ENCODE measurements around the gene MUC5B. TPM values are rescaled to one million over a fixed set of nuclear protein-coding genes. Genes with fewer than 3 reads are reported as not detected.

Gene MUC5B
- polyA plus RNA-seq, 1 donor, result 1.9 TPM

- no peak for DNase-seq
- H3K27me3 ChIP-seq (ENCODE audit: control insufficient read depth, insufficient read depth, low read length), result no peaks in the 10 kb centered on the region
- no peak overlapping the region for H3K27ac ChIP-seq (ENCODE audit: low read length)
- no peaks in the 10 kb centered on the region for H3K9me3 ChIP-seq (ENCODE audit: control insufficient read depth, low read depth, low read length)
- WGBS (ENCODE audit: insufficient coverage, low lambda C conversion rate), result no CpG with 5 or more reads among the region's 33 CpGs
- H3K36me3 ChIP-seq (ENCODE audit: control insufficient read depth, insufficient read depth, low read length), result peaks cover 76% of the 10 kb centered on the region
- no peaks in the 10 kb centered on the region for H3K4me1 ChIP-seq (ENCODE audit: control insufficient read depth, insufficient read depth, low read length)
- no peak overlapping the region for H3K4me3 ChIP-seq (ENCODE audit: low read length)
These were observed 66.5 kb downstream of the MUC5B start for GRCh38 chr11:1289211-1289935.

- Histone ChIP-seq H3K36me3 (ENCODE audit: control insufficient read depth, insufficient read depth, low read length) (peaks cover 72% of the 10 kb centered on the region), H3K9me3 (ENCODE audit: control insufficient read depth, low read depth, low read length) (peaks cover 4% of the 10 kb centered on the region), H3K27me3 (ENCODE audit: control insufficient read depth, insufficient read depth, low read length) (no peaks in the 10 kb centered on the region), H3K4me3 (ENCODE audit: low read length) (no peak overlapping the region), H3K4me1 (ENCODE audit: control insufficient read depth, insufficient read depth, low read length) (no peaks in the 10 kb centered on the region), H3K27ac (ENCODE audit: low read length) (no peak overlapping the region)
- no peak for DNase-seq
- WGBS (ENCODE audit: insufficient coverage, low lambda C conversion rate), result no CpG with 5 or more reads among the region's 43 CpGs
These were observed 67.5 kb downstream of the MUC5B start for GRCh38 chr11:1290052-1291040.

DNA sequence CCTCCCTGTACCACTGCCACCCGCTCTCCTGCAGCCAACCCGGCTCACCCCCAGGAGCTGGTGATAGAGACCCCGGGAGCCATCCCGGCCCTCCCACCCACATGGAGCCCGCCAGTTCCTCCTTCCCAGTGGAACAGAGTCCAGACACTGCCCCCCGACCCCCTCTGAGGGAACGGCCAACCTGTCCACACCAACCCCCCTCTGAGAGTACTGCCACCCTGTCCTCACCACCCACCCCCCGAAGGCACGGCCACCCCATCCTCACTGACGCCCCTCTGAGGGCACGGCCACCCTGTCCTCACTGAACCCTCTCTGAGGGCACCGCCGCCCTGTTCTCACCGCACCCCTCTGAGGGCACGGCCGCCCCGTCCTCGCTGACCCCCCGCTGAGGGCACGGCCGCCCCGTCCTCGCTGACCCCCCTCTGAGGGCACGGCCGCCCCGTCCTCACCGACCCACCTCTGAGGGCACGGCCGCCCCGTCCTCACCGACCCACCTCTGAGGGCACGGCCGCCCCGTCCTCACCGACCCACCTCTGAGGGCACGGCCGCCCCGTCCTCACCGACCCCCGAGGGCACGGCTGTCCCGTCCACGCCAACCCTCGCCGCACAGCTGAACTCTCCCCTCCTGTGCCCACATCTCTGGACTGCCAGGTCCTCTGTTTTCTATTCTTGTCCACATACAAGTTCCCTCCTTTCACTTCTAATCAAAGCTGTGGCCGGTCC lies 68.6 kb downstream of the MUC5B start:
- Histone ChIP-seq H3K27ac (ENCODE audit: low read length) (no peak overlapping the region), H3K9me3 (ENCODE audit: control insufficient read depth, low read depth, low read length) (peaks cover 8% of the 10 kb centered on the region), H3K4me1 (ENCODE audit: control insufficient read depth, insufficient read depth, low read length) (no peaks in the 10 kb centered on the region), H3K27me3 (ENCODE audit: control insufficient read depth, insufficient read depth, low read length) (no peaks in the 10 kb centered on the region), H3K36me3 (ENCODE audit: control insufficient read depth, insufficient read depth, low read length) (peaks cover 68% of the 10 kb centered on the region), H3K4me3 (ENCODE audit: low read length) (no peak overlapping the region)
- no peak for DNase-seq
- 100% methylated on average over 1 of the region's 46 CpGs for WGBS (ENCODE audit: insufficient coverage, low lambda C conversion rate)

GRCh38 chr11:1292018-1292643 lies 69.3 kb downstream of the MUC5B start:
- Histone ChIP-seq H3K9me3 (ENCODE audit: control insufficient read depth, low read depth, low read length) (peaks cover 8% of the 10 kb centered on the region), H3K36me3 (ENCODE audit: control insufficient read depth, insufficient read depth, low read length) (peaks cover 67% of the 10 kb centered on the region), H3K27ac (ENCODE audit: low read length) (no peak overlapping the region), H3K4me1 (ENCODE audit: control insufficient read depth, insufficient read depth, low read length) (peaks cover 3% of the 10 kb centered on the region), H3K4me3 (ENCODE audit: low read length) (no peak overlapping the region), H3K27me3 (ENCODE audit: control insufficient read depth, insufficient read depth, low read length) (no peaks in the 10 kb centered on the region)
- no peak for DNase-seq
- WGBS (ENCODE audit: insufficient coverage, low lambda C conversion rate), result no CpG with 5 or more reads among the region's 10 CpGs

GRCh38 chr11:1292644-1293618 lies 70.1 kb downstream of the MUC5B start:
- Histone ChIP-seq H3K36me3 (ENCODE audit: control insufficient read depth, insufficient read depth, low read length) (peaks cover 72% of the 10 kb centered on the region), H3K4me3 (ENCODE audit: low read length) (no peak overlapping the region), H3K27ac (ENCODE audit: low read length) (no peak overlapping the region), H3K9me3 (ENCODE audit: control insufficient read depth, low read depth, low read length) (peaks cover 8% of the 10 kb centered on the region), H3K27me3 (ENCODE audit: control insufficient read depth, insufficient read depth, low read length) (no peaks in the 10 kb centered on the region), H3K4me1 (ENCODE audit: control insufficient read depth, insufficient read depth, low read length) (peaks cover 11% of the 10 kb centered on the region)
- 97% methylated on average over 6 of the region's 43 CpGs for WGBS (ENCODE audit: insufficient coverage, low lambda C conversion rate)
- no peak for DNase-seq

DNA sequence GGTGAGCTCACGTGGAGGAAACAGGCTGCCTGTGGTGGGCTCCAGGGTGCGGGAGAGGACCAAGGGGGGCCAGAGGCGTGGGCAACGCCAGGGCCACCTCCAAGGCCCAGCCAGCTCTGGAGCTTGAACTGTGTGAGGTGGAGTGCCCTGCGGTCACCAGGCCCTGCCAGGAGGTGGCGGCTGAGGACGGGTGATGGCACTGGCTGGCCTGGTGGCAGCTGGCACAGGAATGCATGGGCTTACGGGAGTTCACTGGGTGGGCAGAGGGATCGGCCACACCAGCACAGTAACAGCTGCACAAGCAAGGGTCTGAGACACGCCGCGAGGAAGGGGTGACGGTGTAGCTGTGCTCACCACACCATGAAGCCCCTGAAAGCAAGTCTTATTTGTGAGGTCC lies 70.8 kb downstream of the MUC5B start:
- no peaks in the 10 kb centered on the region for H3K27me3 ChIP-seq (ENCODE audit: control insufficient read depth, insufficient read depth, low read length)
- peaks cover 18% of the 10 kb centered on the region for H3K4me1 ChIP-seq (ENCODE audit: control insufficient read depth, insufficient read depth, low read length)
- no peak overlapping the region for H3K4me3 ChIP-seq (ENCODE audit: low read length)
- H3K27ac ChIP-seq (ENCODE audit: low read length), result no peak overlapping the region
- DNase-seq, result no peak
- WGBS (ENCODE audit: insufficient coverage, low lambda C conversion rate), result no CpG with 5 or more reads among the region's 13 CpGs
- peaks cover 69% of the 10 kb centered on the region for H3K36me3 ChIP-seq (ENCODE audit: control insufficient read depth, insufficient read depth, low read length)
- H3K9me3 ChIP-seq (ENCODE audit: control insufficient read depth, low read depth, low read length), result peaks cover 8% of the 10 kb centered on the region

- Histone ChIP-seq H3K4me1 (ENCODE audit: control insufficient read depth, insufficient read depth, low read length) (peaks cover 30% of the 10 kb centered on the region), H3K27me3 (ENCODE audit: control insufficient read depth, insufficient read depth, low read length) (no peaks in the 10 kb centered on the region), H3K36me3 (ENCODE audit: control insufficient read depth, insufficient read depth, low read length) (peaks cover 57% of the 10 kb centered on the region), H3K9me3 (ENCODE audit: control insufficient read depth, low read depth, low read length) (peaks cover 11% of the 10 kb centered on the region), H3K27ac (ENCODE audit: low read length) (no peak overlapping the region), H3K4me3 (ENCODE audit: low read length) (no peak overlapping the region)
- WGBS (ENCODE audit: insufficient coverage, low lambda C conversion rate), result 89% methylated on average over 4 of the region's 22 CpGs
- no peak for DNase-seq
These were observed 72.2 kb downstream of the MUC5B start for GRCh38 chr11:1295086-1295485.

DNA sequence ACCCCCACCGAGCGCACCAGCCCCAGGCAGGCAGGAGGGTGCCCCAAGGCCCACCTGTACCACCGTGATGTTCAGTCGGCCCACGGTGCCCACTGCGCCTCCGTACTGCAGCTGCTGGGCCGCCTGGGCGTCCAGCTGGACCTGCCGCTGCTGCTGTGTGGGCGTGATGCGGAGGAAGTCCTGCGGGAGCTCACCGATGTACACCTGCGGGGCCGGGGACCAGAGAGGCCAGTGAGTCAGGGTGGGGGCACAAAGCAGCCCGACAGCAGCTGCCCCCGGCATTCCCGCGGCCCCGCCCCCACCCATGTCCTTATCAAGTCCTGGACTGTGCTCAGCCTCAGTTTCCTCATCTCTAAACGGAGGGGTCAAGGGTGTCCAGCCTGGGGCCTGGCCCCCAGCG lies 72.7 kb downstream of the MUC5B start:
- no CpG with 5 or more reads among the region's 23 CpGs for WGBS (ENCODE audit: insufficient coverage, low lambda C conversion rate)
- no peak for DNase-seq
- no peaks in the 10 kb centered on the region for H3K27me3 ChIP-seq (ENCODE audit: control insufficient read depth, insufficient read depth, low read length)

GRCh38 chr11:1296287-1296686 lies 73.4 kb downstream of the MUC5B start:
- H3K27ac ChIP-seq (ENCODE audit: low read length), result no peak overlapping the region
- peaks cover 14% of the 10 kb centered on the region for H3K9me3 ChIP-seq (ENCODE audit: control insufficient read depth, low read depth, low read length)
- peaks cover 31% of the 10 kb centered on the region for H3K4me1 ChIP-seq (ENCODE audit: control insufficient read depth, insufficient read depth, low read length)
- H3K27me3 ChIP-seq (ENCODE audit: control insufficient read depth, insufficient read depth, low read length), result no peaks in the 10 kb centered on the region
- H3K36me3 ChIP-seq (ENCODE audit: control insufficient read depth, insufficient read depth, low read length), result peaks cover 52% of the 10 kb centered on the region
- WGBS (ENCODE audit: insufficient coverage, low lambda C conversion rate), result no CpG with 5 or more reads among the region's 9 CpGs
- no peak overlapping the region for H3K4me3 ChIP-seq (ENCODE audit: low read length)
- DNase-seq, result no peak

More for the DNA sequence above, 72.7 kb downstream of the MUC5B start:
- Histone ChIP-seq H3K4me1 (ENCODE audit: control insufficient read depth, insufficient read depth, low read length) (peaks cover 30% of the 10 kb centered on the region), H3K9me3 (ENCODE audit: control insufficient read depth, low read depth, low read length) (peaks cover 13% of the 10 kb centered on the region), H3K4me3 (ENCODE audit: low read length) (no peak overlapping the region), H3K27ac (ENCODE audit: low read length) (no peak overlapping the region), H3K36me3 (ENCODE audit: control insufficient read depth, insufficient read depth, low read length) (peaks cover 54% of the 10 kb centered on the region)

Measured in large intestine (tissue), 3 donors.